HEK293 (cell line): Measurements from ENCODE around the gene ALDOC.

ENCODE experiments used
- BCL11B ChIP-seq: fragments of 450-650 bp; formaldehyde crosslinking; IDR thresholded peaks from 2 replicates; pipeline ENCODE4 v1.5.1; 2016; ENCODE audit warnings: low read depth, missing biosample characterization, missing genetic modification characterization
- GLI4 ChIP-seq: fragments of 450-650 bp; formaldehyde crosslinking; IDR thresholded peaks from 2 replicates; pipeline ENCODE4 v1.5.1; 2016; ENCODE audit warnings: missing biosample characterization, missing genetic modification characterization
- KLF10 ChIP-seq: fragments of 450-650 bp; IDR thresholded peaks from 2 replicates; pipeline ENCODE4 v1.5.1; 2018; ENCODE audit warnings: missing biosample characterization, mild to moderate bottlenecking, missing genetic modification characterization
- KLF16 ChIP-seq: fragments of 450-650 bp; formaldehyde crosslinking; IDR thresholded peaks from 2 replicates; pipeline ENCODE4 v1.5.1; 2017; ENCODE audit warnings: missing biosample characterization, missing genetic modification characterization
- KLF8 ChIP-seq: fragments of 450-650 bp; formaldehyde crosslinking; IDR thresholded peaks from 2 replicates; pipeline ENCODE4 v1.5.1; 2016; ENCODE audit warnings: missing biosample characterization, missing genetic modification characterization
- PRDM1 ChIP-seq: fragments of 450-650 bp; formaldehyde crosslinking; IDR thresholded peaks from 2 replicates; pipeline ENCODE4; 2016; ENCODE audit warnings: missing biosample characterization, missing genetic modification characterization
- PRDM2 ChIP-seq: fragments of 450-650 bp; formaldehyde crosslinking; IDR thresholded peaks from 2 replicates; pipeline ENCODE4 v1.5.1; 2016; ENCODE audit warnings: missing biosample characterization, missing genetic modification characterization, borderline replicate concordance
- SALL2 ChIP-seq: fragments of 450-650 bp; formaldehyde crosslinking; IDR thresholded peaks from 2 replicates; pipeline ENCODE4 v1.5.0; 2017; ENCODE audit warnings: missing biosample characterization, mild to moderate bottlenecking, missing genetic modification characterization, borderline replicate concordance
- SETDB1 ChIP-seq: IDR thresholded peaks from one replicate; pipeline ENCODE4 v1.6.1; 2017; ENCODE audit warnings: mild to moderate bottlenecking, low read length, moderate library complexity, mixed read lengths; ENCODE audit not compliant: insufficient read length
- SP3 ChIP-seq: fragments of 450-650 bp; formaldehyde crosslinking; IDR thresholded peaks from 2 replicates; pipeline ENCODE4 v1.5.1; 2016; ENCODE audit warnings: missing biosample characterization, missing genetic modification characterization
- SP7 ChIP-seq: fragments of 450-650 bp; formaldehyde crosslinking; IDR thresholded peaks from 2 replicates; pipeline ENCODE4 v1.5.1; 2016; ENCODE audit warnings: missing biosample characterization, missing genetic modification characterization
- ZBTB20 ChIP-seq: fragments of 450-650 bp; formaldehyde crosslinking; IDR thresholded peaks from 2 replicates; pipeline ENCODE4 v1.5.1; 2016; ENCODE audit warnings: missing biosample characterization, missing genetic modification characterization
- ZBTB44 ChIP-seq: fragments of 450-650 bp; IDR thresholded peaks from 2 replicates; pipeline ENCODE4 v1.5.1; 2018; ENCODE audit warnings: missing biosample characterization, mild to moderate bottlenecking, missing genetic modification characterization
- ZNF138 ChIP-seq: fragments of 450-650 bp; formaldehyde crosslinking; IDR thresholded peaks from 2 replicates; pipeline ENCODE4 v1.5.1; 2016; ENCODE audit warnings: missing biosample characterization, missing genetic modification characterization, borderline replicate concordance
- ZNF239 ChIP-seq: fragments of 450-650 bp; formaldehyde crosslinking; IDR thresholded peaks from 2 replicates; pipeline ENCODE4 v1.5.1; 2016; ENCODE audit warnings: missing biosample characterization, missing genetic modification characterization
- ZNF280C ChIP-seq: fragments of 450-650 bp; formaldehyde crosslinking; IDR thresholded peaks from 2 replicates; pipeline ENCODE4 v1.5.1; 2016; ENCODE audit warnings: missing biosample characterization, missing genetic modification characterization
- ZNF324 ChIP-seq: fragments of 450-650 bp; formaldehyde crosslinking; IDR thresholded peaks from 2 replicates; pipeline ENCODE4 v1.5.1; 2016; ENCODE audit warnings: missing biosample characterization, missing genetic modification characterization
- ZNF362 ChIP-seq: fragments of 450-650 bp; formaldehyde crosslinking; IDR thresholded peaks from 2 replicates; pipeline ENCODE4 v1.5.1; 2016; ENCODE audit warnings: missing biosample characterization, missing genetic modification characterization
- ZNF366 ChIP-seq: fragments of 450-650 bp; formaldehyde crosslinking; conservative IDR thresholded peaks from 2 replicates; pipeline ENCODE4 v1.5.1; 2016; ENCODE audit warnings: missing biosample characterization, missing genetic modification characterization
- ZNF37A ChIP-seq: fragments of 450-650 bp; IDR thresholded peaks from 2 replicates; pipeline ENCODE4 v1.5.1; 2018; ENCODE audit warnings: missing biosample characterization, missing genetic modification characterization
- ZNF513 ChIP-seq: fragments of 450-650 bp; IDR thresholded peaks from 2 replicates; pipeline ENCODE4 v1.5.1; 2018; ENCODE audit warnings: missing biosample characterization, missing genetic modification characterization
- ZNF600 ChIP-seq: fragments of 450-650 bp; formaldehyde crosslinking; IDR thresholded peaks from 2 replicates; pipeline ENCODE4 v1.5.1; 2016; ENCODE audit warnings: missing biosample characterization, missing genetic modification characterization
- ZNF621 ChIP-seq: fragments of 450-650 bp; formaldehyde crosslinking; IDR thresholded peaks from 2 replicates; pipeline ENCODE4 v1.5.1; 2017; ENCODE audit warnings: missing biosample characterization, missing genetic modification characterization
- ZNF623 ChIP-seq: fragments of 450-650 bp; formaldehyde crosslinking; IDR thresholded peaks from 2 replicates; pipeline ENCODE4 v1.5.1; 2016; ENCODE audit warnings: missing biosample characterization, missing genetic modification characterization
- ZNF664 ChIP-seq: fragments of 450-650 bp; formaldehyde crosslinking; IDR thresholded peaks from 2 replicates; pipeline ENCODE4 v1.5.1; 2016; ENCODE audit warnings: missing biosample characterization, missing genetic modification characterization
- ZNF777 ChIP-seq: fragments of 450-650 bp; formaldehyde crosslinking; IDR thresholded peaks from 2 replicates; pipeline ENCODE4 v1.5.1; 2017; ENCODE audit warnings: missing biosample characterization, missing genetic modification characterization, borderline replicate concordance
- ZNF785 ChIP-seq: fragments of 450-650 bp; formaldehyde crosslinking; IDR thresholded peaks from 2 replicates; pipeline ENCODE4 v1.5.1; 2016; ENCODE audit warnings: missing biosample characterization, missing genetic modification characterization
- ZNF791 ChIP-seq: fragments of 450-650 bp; formaldehyde crosslinking; IDR thresholded peaks from 2 replicates; pipeline ENCODE4 v1.5.1; 2016; ENCODE audit warnings: missing biosample characterization, missing genetic modification characterization
- ZNF792 ChIP-seq: fragments of 450-650 bp; formaldehyde crosslinking; IDR thresholded peaks from 2 replicates; pipeline ENCODE4 v1.5.1; 2016; ENCODE audit warnings: missing biosample characterization, missing genetic modification characterization
- ZXDB ChIP-seq: fragments of 450-650 bp; formaldehyde crosslinking; IDR thresholded peaks from 2 replicates; pipeline ENCODE4 v1.5.1; 2016; ENCODE audit warnings: missing biosample characterization, missing genetic modification characterization

ALDOC gene

GRCh38 chr17:28598799-28599310, 22.2 kb upstream of the ALDOC start, which contains the start of gene SPAG5 (continued):
- no peak for TF ChIP-seq BCL11B (tag by site-specific recombination)
- 0 out of 2 replicates have a peak, but pooled peaks have one; percentile 24 for TF ChIP-seq ZNF777 (tag by site-specific recombination)
- TF ChIP-seq ZNF138 (tag by site-specific recombination), result no peak
- no peak for TF ChIP-seq SETDB1
- peak; percentile 66; the same call in 1 of the 2 replicates for TF ChIP-seq SP7 (tag by site-specific recombination)
- TF ChIP-seq ZNF37A (tag by site-specific recombination), result no peak
- no peak for TF ChIP-seq ZNF239 (tag by site-specific recombination)
- TF ChIP-seq ZBTB20, result peak; percentile 89
- no peak for TF ChIP-seq PRDM1 (tag by site-specific recombination)
- TF ChIP-seq ZNF621, result no peak
- no peak; the same call in 1 of the 2 replicates for TF ChIP-seq ZXDB (tag by site-specific recombination)
- no peak for TF ChIP-seq ZNF324 (tag by site-specific recombination)
- TF ChIP-seq ZNF785 (tag by site-specific recombination), result no peak
- TF ChIP-seq SALL2, result no peak
- peak; percentile 65; the same call in 1 of the 2 replicates for TF ChIP-seq KLF16
- TF ChIP-seq ZNF280C, result no peak
- TF ChIP-seq ZNF513, result no peak
- no peak for TF ChIP-seq PRDM2 (tag by site-specific recombination)
- peak; percentile 36; the same call in 1 of the 2 replicates for TF ChIP-seq KLF10 (tag by site-specific recombination)
- no peak for TF ChIP-seq ZNF792 (tag by site-specific recombination)
- TF ChIP-seq KLF8, result peak; percentile 77; the same call in 1 of the 2 replicates
- TF ChIP-seq ZNF791 (tag by site-specific recombination), result no peak
- TF ChIP-seq ZNF664 (tag by site-specific recombination), result no peak
- TF ChIP-seq ZNF623 (tag by site-specific recombination), result no peak
- TF ChIP-seq ZNF362 (tag by site-specific recombination), result no peak
- TF ChIP-seq ZNF600 (tag by site-specific recombination), result 0 out of 2 replicates have a peak, but pooled peaks have one; percentile 37
- no peak for TF ChIP-seq ZBTB44 (tag by site-specific recombination)
- no peak for TF ChIP-seq GLI4 (tag by site-specific recombination)
- TF ChIP-seq SP3 (tag by site-specific recombination), result peak; percentile 96
- no peak for TF ChIP-seq ZNF366 (tag by site-specific recombination)
